Activated CD4-positive, alpha-beta T cell treated with anti-CD3 and anti-CD28 coated beads, Interleukin-2, amount 50 U/mL, for 16 hours (primary cell): ENCODE data around the gene SFXN2.

Experiments
- DNase-seq: peaks from one replicate; pipeline ENCODE4 v3.0.0-alpha.2; 2020

The SFXN2 gene

DNA sequence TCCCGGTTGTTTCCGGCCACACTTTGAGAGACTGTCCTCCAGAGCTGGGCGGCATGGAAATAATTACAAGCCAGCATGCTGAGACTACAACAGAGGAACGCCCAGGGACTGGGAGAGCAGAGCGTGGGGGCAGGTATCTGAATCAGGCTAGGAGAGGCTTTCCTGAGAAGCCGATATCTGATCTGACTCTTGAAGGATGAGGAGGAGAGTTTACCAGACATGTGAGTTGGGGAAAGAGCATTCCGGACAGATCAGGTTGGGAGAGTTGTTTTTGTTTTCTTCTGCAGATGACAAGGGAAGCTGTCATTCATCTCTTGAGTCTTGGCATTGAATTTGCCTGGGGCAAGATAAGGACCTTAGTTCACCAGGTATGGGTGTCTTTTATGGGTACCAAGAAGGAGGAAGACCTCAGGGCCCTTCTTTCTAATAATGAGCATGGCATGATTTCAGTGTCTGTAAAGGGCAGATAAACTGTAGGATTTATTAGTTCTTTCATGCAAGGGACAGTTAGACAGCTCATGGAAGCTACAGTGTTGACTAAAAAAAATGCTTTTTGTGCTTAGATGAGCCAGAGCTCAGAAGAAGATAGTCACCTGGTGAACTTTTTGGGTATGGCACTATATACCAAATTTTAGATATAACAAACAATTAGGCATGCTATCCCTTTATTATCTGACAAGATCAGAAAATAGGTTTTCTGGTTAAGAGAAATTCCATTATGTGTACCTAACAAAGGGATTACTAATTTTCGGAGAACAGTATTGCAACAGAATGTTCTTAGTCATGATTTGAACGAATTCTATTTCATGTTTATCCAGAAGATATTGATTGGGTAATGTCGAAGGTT lies 65.5 kb downstream of the SFXN2 start:
- no peak for DNase-seq

DNA sequence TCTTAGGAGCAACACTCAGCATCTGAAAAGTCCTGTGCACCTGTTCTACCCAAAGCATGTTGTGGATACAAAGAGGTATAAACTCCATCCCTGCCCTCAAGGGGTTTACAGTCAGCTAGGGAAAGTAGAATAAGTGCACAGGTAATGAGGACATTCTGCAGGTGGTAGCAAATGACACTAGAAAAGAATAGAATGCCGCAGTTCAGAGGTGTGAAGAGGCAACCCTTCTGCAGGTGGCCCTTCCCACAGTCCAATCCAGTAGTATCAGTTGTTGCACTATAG lies 66.0 kb downstream of the SFXN2 start:
- DNase-seq: no peak

DNA sequence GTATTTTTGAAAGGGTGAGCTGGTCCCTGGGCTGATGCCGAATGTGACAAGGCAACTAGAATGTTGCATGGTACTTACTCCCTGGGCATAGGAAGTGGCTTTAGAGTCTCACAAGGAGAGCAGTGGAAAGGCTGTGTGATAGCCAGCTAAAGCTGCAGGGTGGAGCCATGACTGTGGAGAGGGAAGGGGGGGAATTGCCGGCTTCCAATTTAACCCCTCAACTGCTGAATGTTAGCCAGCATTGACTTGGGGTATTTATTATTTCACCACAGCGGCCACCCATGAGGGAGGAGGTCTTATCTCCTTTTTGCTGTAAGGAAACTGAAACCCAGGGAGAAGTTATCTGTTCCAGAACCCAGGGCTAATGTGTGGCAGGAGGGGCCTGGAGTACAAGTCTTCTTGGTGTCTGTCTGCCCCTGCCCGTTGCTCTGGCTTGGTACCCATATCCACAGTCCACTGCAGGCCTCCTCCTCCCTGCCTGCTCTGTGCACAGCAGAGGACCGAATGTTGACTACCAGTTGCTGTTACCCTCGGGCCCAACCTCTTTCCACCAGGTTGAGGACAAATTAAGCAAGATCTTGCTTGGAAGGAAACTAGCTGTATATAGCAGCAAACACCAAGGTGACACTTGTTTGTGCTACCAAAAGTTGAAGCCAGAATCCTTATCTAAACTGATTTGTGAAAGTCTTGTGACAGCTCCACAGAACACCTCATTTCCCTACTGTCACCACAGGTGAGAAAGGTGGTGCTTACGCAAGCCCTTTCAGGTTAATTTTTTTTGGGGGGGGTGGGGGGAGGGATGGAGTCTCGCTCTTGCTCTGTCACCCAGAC lies 66.9 kb downstream of the SFXN2 start:
- no peak for DNase-seq

DNA sequence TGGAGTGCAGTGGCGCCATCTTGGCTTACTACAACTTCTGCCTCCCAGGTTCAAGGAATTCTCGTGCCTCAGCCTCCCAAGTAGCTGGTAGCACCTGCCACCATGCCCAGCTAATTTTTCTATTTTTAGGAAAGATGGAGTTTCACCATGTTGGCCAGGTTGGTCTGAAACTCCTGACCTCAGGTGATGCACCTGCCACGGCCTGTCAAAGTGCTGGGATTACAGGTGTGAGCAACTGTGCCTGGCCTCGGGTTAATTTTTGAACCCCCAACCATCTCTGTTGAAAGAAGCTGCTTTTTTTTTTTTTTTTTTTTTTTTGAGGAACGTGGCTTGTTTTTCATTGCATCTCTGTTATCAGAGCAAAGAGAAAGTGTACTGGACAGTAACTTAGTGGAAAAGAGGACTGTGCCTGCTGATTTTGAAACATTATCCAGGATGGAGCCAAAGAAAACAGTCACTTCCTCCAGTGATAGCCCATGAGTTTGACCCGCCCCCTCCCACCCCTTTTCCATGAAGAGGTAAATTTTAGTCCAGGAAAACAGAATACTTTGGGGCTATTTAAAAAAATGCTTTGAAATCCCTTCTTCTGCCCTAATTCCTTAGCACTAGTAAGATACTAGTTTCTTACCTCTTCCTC lies 67.6 kb downstream of the SFXN2 start:
- no peak for DNase-seq

DNA sequence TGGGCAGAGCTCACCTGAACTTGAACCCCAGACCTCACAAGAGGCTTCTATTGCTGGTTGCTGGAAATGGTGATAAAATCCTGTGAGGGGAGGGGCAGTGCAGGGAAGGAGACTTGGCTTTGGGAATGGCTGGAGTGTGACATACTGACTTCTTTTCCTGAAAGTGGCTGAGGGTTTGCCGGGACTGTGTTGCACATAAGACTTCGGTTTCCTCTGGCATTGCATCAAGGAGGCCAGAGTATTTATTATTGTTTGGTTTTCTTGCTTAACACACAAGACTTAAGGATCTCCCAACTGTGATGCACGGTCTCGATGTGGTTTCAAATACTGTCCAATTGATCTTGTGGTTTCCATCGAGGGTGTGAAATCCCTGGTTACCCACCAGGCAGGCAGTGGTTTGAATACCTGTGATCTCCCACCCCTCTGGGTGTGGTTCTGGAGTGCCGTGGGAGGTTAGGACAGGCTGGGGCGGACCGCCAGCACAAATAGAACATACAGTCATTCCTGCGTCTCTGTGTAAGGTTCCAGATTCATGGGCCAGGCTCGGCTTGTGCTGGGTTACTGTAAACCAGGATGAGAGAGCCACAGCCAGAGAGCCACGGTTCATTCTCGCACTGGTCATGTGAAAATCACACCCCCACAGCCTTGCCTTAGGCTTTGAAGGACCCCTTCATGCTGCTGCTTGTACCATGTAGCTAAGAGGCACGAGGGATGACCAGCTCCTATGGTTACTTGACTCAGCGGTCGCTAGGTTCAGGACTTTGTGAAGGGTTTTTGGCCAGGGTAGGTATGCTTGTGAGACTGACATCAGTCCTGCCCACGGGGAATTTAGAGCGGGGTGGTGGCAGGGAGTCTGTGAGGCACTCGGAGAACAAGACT lies 68.5 kb downstream of the SFXN2 start:
- no peak for DNase-seq

DNA sequence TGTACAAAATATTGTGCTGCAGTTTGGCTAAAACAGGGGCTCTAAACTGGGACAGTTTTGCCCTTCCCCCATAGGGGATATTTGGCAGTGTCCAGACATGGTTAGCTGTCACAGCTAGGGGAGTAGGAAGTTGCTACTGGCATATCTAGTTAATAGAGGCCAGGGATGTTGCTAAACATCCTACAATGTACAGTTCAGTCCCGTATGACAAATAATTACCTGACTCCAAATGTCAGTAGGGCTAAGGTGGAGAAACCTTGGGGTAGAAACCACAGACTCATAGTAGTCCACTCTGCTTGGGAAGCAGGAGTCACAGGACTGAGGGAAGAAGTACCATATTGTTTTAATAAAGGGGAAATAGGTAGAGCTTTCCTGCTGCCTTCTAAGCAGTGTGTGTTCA lies 69.1 kb downstream of the SFXN2 start:
- DNase-seq: no peak

DNA sequence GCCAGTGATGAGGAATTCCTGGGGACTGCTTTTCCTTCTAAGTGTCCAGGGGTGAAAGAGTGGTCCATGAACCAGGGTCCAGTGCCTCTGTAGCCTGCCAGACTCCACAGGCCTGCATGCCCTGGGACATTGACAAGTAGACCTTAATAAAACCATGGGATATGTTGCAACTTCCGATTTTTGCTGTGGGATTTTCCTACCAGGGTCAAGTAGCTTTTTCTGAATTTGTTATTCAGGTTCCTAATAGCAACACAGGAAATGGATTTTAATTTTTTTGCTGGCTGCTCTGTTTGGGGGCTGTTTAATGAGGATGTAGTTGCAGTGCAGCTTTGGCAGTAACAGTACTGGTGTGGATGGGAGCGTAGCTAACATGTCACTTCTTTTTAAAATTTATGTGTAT lies 71.4 kb downstream of the SFXN2 start:
- DNase-seq: no peak

DNA sequence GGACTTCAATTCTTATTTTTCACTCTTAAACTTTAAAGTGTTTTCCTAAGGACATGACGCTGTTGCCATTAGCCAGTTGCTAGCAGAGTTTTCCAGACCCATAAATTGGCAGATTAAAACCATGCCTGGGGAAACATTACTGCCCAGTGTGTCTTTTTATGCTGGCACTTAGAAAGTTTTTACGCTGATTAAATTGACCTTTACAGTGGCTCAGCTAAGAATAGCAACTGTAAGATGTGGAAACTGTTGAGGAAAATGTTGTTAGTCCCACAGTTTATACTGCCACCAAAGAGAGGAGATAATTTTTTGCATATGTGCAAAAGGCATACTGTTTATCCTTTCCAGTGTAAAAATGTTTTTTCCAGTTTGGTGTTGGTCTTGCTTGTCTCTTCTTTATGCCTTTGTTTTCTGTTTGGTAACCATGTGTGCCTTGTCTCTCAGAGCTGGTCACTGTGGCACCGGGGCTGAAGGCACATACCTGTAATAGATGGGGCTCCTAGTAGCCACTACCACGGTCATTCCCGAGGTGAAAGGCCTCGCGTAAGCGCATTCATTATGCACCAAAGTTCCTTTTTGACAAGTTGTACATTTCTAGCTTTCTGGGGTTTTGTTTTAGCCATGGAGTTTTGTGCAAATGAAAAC lies 77.4 kb downstream of the SFXN2 start:
- no peak for DNase-seq
